Esophagus (tissue), 2 donors: Measurements from ENCODE around the gene PRICKLE1. TPM values are rescaled to one million over a fixed set of nuclear protein-coding genes. Genes with fewer than 3 reads are reported as not detected.

Experiments
- H3K27ac ChIP-seq, 2 donors: one replicate each; pipeline ENCODE4 v1.5.1; 2013; ENCODE audit warnings: low read depth in 2 of 2, mild to moderate bottlenecking in 2 of 2, inconsistent platforms in 1 of 2, low read length in 1 of 2, moderate library complexity in 1 of 2
- H3K27me3 ChIP-seq, 2 donors: one replicate each; pipeline ENCODE4 v1.6.1; 2013; ENCODE audit warnings: low read length in 2 of 2, control low read depth in 1 of 2, mild to moderate bottlenecking in 1 of 2; ENCODE audit not compliant: insufficient read depth in 2 of 2, control insufficient read depth in 1 of 2
- H3K36me3 ChIP-seq, 2 donors: one replicate each; pipeline ENCODE4 v1.6.1; 2013; ENCODE audit warnings: low read length in 1 of 2; ENCODE audit not compliant: control insufficient read depth in 2 of 2, insufficient read depth in 2 of 2
- H3K4me1 ChIP-seq, 2 donors: one replicate each; pipeline ENCODE4 v1.6.1; 2013; ENCODE audit warnings: low read length in 1 of 2; ENCODE audit not compliant: control insufficient read depth in 2 of 2, insufficient read depth in 2 of 2
- H3K4me3 ChIP-seq, 2 donors: one replicate each; pipeline ENCODE4 v1.5.1; 2013; ENCODE audit warnings: low read length in 2 of 2, mild to moderate bottlenecking in 2 of 2, low read depth in 1 of 2, moderate library complexity in 1 of 2
- H3K9me3 ChIP-seq, 2 donors: one replicate each; pipeline ENCODE4 v1.6.1; 2013; ENCODE audit warnings: mild to moderate bottlenecking in 2 of 2, low read depth in 1 of 2, low read length in 1 of 2, moderate library complexity in 1 of 2; ENCODE audit not compliant: control insufficient read depth in 2 of 2, insufficient read depth in 1 of 2
- WGBS, 2 donors: extraction: QIAGEN DNeasy Blood & Tissue Kit; methylation state at CpG; one replicate each; pipeline ENCODE4 v1.1.7; 2013; 5-methylcytosine and 5-hydroxymethylcytosine counted together
- polyA plus RNA-seq, 2 donors: library from polyadenylated mRNA; stranded (reverse); fragments of 200-250 nt; gene quantifications; one replicate each; pipeline ENCODE4 v1.2.3, GENCODE V29; 2013
- donor health status: healthy with polysubstance abuse.
- donor health status: Bipolar disorder and iron deficiency.

PRICKLE1 gene
- polyA plus RNA-seq, 2 donors = 0.45 to 0.91 TPM

DNA sequence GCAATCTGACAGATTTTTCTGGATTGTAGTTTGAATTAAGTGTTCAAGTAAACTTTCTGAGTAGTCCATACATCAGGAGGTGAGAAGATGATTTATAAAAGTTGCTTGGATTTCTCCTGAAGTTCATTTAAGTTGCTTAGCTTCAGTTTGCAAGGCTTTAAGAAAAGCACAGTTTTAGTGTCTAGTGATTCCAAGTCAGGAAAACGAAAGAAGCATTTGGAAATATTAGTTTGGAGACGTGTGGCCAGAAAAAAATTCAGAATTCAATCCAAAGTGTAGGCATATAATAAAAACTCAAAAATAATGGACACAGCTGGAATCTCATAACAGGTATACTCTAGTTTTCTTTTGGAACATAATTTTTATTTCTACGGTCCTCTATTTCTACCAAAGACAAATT is 25.5 kb upstream of the PRICKLE1 start:
- Histone ChIP-seq H3K4me3 (no peak overlapping the region), H3K4me1 (no peaks in the 10 kb centered on the region), H3K9me3 (peaks cover 2 to 3% of the 10 kb centered on the region in 2 donors), H3K27me3 (no peaks in the 10 kb centered on the region), H3K36me3 (no peaks in the 10 kb centered on the region), H3K27ac (no peak overlapping the region)
- WGBS, 2 donors = 80 to 81% methylated on average over 3 of the region's 3 CpGs

DNA sequence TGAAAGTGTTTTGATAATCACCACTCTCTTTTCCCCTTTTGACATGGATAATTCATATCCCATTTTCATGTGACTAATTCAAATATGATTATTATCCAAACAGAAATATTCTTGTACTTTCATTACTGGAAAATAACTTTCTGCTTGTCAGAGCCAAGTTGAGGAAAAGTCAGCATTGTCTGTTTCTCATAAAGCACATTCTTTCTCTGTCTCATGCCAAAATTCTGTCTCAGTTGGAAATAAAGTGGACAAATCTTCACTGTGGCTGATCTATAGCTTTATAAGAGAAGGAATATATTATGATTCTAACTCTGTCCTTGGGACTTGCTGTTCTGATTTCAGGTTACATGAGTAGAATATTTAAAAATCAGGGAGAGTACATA is 22.7 kb upstream of the PRICKLE1 start:
- H3K27me3 ChIP-seq = no peaks in the 10 kb centered on the region
- H3K27ac ChIP-seq = no peak overlapping the region
- H3K4me1 ChIP-seq = no peaks in the 10 kb centered on the region
- H3K9me3 ChIP-seq = peaks cover 0 to 3% of the 10 kb centered on the region in 2 donors
- H3K36me3 ChIP-seq = no peaks in the 10 kb centered on the region
- H3K4me3 ChIP-seq = no peak overlapping the region

DNA sequence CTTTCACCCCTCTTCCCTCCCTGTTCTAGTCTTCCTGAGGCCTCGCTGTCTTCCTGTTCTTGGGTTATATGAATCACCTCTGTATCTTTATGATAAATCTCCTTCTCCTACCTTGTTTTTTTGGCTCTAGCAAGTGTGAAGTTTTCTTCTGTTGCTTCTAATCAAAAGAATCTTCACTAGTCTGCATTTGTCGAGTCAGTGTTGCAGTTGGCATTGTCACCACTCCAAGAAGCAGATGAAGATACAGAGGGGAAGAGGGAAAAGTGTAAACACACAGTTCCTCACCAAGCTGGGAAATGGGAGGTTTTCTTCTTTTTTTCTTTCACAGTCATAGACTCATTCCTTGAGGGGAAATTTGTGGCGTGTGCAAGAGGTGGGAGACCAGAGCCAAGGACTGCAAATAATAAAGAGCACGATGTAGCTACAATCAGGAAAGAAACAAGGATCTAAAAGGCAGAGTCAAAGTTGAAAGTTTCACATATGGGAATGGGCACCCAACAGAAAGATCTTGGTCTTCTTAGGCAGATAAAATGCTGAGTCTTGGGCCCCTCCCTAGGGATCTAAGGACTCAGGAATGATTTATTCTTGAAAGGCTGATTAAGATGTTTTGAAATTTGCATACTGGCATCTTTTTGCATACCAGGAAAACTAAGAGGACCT is 22.2 kb upstream of the PRICKLE1 start:
- no peak overlapping the region for H3K27ac ChIP-seq
- WGBS, 2 donors = 60 to 66% methylated on average over 4 of the region's 4 CpGs
- H3K27me3 ChIP-seq = no peaks in the 10 kb centered on the region
- peaks cover 0 to 3% of the 10 kb centered on the region in 2 donors for H3K9me3 ChIP-seq
- H3K4me3 ChIP-seq = no peak overlapping the region
- H3K4me1 ChIP-seq = no peaks in the 10 kb centered on the region
- H3K36me3 ChIP-seq = no peaks in the 10 kb centered on the region

DNA sequence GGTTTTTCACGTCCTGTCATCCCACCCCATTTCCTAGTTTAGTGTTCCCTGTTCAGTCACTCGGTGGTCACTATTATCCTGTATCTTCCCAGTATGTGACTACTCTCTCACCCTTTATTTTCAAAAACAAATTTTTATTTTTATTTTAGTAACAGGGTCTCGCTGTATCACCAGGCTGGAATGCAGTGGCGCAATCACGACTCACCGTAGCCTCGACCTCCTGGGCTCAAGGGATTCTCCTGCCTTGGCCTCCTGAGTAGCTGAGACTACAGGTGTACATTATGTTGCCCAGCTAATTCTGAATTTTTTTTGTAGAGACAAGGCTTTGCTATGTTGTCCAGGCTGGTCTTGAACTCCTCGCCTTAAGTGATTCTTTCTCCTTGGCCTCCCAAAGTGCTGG is 20.1 kb upstream of the PRICKLE1 start:
- Histone ChIP-seq H3K36me3 (no peaks in the 10 kb centered on the region), H3K4me1 (no peaks in the 10 kb centered on the region), H3K9me3 (peaks cover 0 to 3% of the 10 kb centered on the region in 2 donors), H3K4me3 (no peak overlapping the region), H3K27me3 (no peaks in the 10 kb centered on the region), H3K27ac (no peak overlapping the region)
- WGBS, 2 donors = 86 to 90% methylated on average over 8 of the region's 8 CpGs

DNA sequence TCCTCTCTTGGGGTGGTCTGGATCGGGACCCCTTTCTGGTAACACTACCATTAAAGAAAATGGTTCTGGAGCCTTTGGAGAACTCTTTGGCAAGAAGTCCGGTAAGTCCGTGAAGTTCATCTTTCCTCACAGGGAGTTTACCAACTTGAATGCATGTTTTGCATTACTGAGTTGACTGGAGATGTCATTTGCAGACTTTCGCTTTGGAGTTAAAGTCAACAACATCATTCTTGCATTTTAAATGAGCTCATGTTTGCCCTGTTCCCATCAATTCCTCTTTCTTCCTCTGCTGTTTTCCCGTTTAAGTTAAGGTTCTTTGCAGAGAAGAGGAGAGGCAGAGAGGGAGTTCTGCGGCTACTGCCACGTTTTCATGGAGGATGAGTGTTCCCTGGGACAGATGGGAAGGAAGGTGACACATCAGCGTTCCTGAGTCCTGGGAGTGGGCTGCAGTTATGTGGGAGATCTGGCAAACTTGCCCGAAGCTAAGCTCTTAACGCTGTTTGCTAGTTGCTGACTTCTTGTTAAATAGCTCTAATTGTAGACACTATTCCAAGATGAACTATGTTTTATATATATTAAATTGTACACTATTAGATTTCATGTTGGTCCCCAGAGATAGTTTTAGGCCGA is 18.8 kb upstream of the PRICKLE1 start:
- Histone ChIP-seq H3K9me3 (peaks cover 0 to 3% of the 10 kb centered on the region in 2 donors), H3K36me3 (no peaks in the 10 kb centered on the region), H3K4me3 (no peak overlapping the region), H3K4me1 (no peaks in the 10 kb centered on the region), H3K27ac (no peak overlapping the region), H3K27me3 (no peaks in the 10 kb centered on the region)
- WGBS, 2 donors = 72% methylated on average over 11 of the region's 11 CpGs

DNA sequence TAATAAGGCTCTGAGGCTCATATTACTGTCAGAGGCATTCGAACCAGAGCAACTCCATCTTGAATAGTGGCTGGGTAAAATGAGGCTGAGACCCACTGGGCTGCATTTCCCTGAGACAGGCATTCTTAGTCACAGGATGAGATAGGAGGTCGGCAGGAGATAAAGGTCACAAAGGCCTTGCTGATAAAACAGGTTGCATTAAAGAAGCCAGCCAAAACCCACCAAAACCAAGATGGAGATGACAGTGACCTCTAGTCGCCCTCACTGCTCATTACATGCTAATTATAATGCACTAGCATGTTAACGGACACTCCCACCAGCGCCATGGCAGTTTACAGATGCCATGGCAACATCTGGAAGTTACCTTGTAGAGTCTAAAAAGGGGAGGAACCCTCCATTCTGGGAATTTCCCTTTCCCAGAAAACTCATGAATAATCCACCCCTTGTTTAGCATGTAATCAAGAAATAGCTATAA is 18.1 kb upstream of the PRICKLE1 start:
- Histone ChIP-seq H3K4me3 (no peak overlapping the region), H3K27me3 (no peaks in the 10 kb centered on the region), H3K27ac (no peak overlapping the region), H3K36me3 (no peaks in the 10 kb centered on the region), H3K4me1 (no peaks in the 10 kb centered on the region), H3K9me3 (peaks cover 0 to 3% of the 10 kb centered on the region in 2 donors)
- 71 to 72% methylated on average over 5 of the region's 5 CpGs for WGBS, 2 donors

DNA sequence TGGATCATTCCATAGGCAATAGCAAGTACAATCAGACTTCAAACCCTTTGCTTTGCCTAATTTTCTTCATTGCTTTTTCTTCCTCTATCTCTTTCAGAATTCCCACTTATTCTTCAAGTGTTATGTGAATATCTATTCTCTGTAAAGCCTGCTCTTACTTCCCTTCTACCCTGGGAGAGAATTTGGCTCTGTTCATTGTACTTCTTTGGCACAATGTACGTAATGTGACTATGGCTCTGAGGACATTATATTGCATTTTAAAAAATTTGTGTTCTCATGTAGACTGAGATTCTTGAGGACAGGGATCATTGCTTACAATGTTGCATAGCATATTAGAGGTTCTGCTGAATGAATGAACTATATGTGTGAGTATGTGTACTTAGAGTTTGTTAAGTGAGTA is 16.9 kb upstream of the PRICKLE1 start:
- H3K27me3 ChIP-seq = no peaks in the 10 kb centered on the region
- H3K4me3 ChIP-seq = no peak overlapping the region
- no peaks in the 10 kb centered on the region for H3K4me1 ChIP-seq
- H3K27ac ChIP-seq = no peak overlapping the region
- peaks cover 0 to 3% of the 10 kb centered on the region in 2 donors for H3K9me3 ChIP-seq
- no peaks in the 10 kb centered on the region for H3K36me3 ChIP-seq
- WGBS, 2 donors = 83 to 91% methylated on average over 1 of the region's 1 CpG

DNA sequence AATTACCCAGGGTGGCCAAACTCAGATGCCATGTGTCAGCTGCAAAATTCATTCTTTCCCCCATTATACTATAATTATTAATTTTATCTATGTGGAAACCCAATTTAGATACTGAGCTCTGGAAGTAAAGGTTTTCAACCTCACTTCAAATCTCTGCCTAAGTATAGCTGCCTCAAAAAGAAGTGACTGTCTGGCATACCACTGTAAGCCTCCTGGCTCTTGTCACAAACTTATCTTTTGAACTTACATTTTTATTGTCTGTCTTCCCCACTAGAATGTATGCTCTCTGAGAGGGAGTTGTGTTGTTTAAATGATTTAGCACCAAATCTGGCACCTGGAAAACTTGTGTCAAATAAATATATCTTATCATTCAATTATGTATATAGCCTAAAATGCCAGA is 16.1 kb upstream of the PRICKLE1 start:
- Histone ChIP-seq H3K4me3 (no peak overlapping the region), H3K36me3 (no peaks in the 10 kb centered on the region), H3K27ac (no peak overlapping the region), H3K27me3 (no peaks in the 10 kb centered on the region), H3K4me1 (no peaks in the 10 kb centered on the region), H3K9me3 (peaks cover 0 to 3% of the 10 kb centered on the region in 2 donors)

DNA sequence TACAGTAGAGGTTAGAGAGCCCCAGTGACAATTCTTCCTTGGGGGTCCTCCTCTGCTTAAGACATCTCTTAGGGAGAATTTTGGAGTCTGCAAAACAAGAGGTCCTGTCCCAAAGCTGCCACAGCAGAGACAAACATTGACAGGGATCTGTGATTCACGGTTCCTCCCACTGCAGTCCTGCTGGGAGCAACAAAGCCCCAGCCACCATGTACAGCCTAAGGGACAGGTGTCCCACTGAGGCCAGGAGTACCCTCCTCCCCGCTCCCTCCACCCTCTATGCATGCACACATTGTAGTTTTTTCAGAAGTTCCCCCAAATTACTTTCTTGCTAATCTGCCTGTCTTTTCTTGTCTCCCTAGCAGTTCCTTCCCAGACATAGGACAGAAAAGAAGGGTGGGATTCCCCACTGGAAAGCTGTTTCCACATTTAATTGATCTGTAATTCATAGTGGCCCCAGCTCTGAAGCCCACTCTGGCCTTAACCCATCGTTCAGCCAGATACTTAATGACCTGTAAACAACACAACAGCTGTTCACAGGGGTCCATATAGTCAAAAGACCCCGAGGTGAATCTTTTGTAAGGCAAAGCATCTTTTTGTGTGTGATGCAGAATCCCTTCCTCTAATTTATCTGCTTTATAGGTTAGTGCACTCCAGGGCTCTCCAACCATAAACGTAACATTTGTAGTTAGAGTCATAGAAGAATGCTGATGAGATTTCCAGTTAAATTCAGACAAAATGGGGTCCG is 13.9 kb upstream of the PRICKLE1 start:
- Histone ChIP-seq H3K4me3 (no peak overlapping the region), H3K27me3 (no peaks in the 10 kb centered on the region), H3K27ac (no peak overlapping the region), H3K9me3 (no peaks in the 10 kb centered on the region), H3K4me1 (no peaks in the 10 kb centered on the region), H3K36me3 (no peaks in the 10 kb centered on the region)
- 61 to 67% methylated on average over 6 of the region's 6 CpGs for WGBS, 2 donors
